HUDEP-2 (cell line): ENCODE measurements around the gene RGMB.

Experiments
- DNase-seq, 76 experiments: peaks; one replicate each; lab custom pipeline; 2025; ENCODE audit not compliant: unreplicated experiment in 76 of 76; lab: John Stamatoyannopoulos, UW

The RGMB gene

GRCh38 chr5:98816582-98817222, 43.2 kb downstream of the RGMB start:
- DNase-seq = peak in 52 of 76 experiments; percentile 3 to 57 (median 25)

GRCh38 chr5:98825582-98826375, 52.3 kb downstream of the RGMB start:
- DNase-seq = no peak

- peak in 13 of 76 experiments; percentile 0 to 27 (median 11) for DNase-seq
Observed at GRCh38 chr5:98827161-98827560, 53.7 kb downstream of the RGMB start.

- no peak for DNase-seq
Observed at GRCh38 chr5:98827588-98828284, 54.3 kb downstream of the RGMB start.

- no peak for DNase-seq
Observed at GRCh38 chr5:98836175-98836574, 62.7 kb downstream of the RGMB start.

GRCh38 chr5:98839469-98840383, 66.3 kb downstream of the RGMB start:
- peak in 18 of 76 experiments; percentile 0 to 25 (median 6) for DNase-seq

- no peak for DNase-seq
Observed at GRCh38 chr5:98840946-98841345, 67.5 kb downstream of the RGMB start.

GRCh38 chr5:98843481-98843880, 70.0 kb downstream of the RGMB start:
- DNase-seq = no peak

GRCh38 chr5:98844865-98845264, 71.4 kb downstream of the RGMB start:
- DNase-seq = no peak

GRCh38 chr5:98845878-98846277, 72.4 kb downstream of the RGMB start:
- no peak for DNase-seq
